Dedifferentiated amniotic fluid mesenchymal stem cell (primary cell): ENCODE measurements around the gene PIAS1.

Experiments
- DNase-seq: peaks from one replicate; pipeline ENCODE4 v3.0.0-alpha.2; 2016; ENCODE audit errors: extremely low spot score

PIAS1 gene

DNA sequence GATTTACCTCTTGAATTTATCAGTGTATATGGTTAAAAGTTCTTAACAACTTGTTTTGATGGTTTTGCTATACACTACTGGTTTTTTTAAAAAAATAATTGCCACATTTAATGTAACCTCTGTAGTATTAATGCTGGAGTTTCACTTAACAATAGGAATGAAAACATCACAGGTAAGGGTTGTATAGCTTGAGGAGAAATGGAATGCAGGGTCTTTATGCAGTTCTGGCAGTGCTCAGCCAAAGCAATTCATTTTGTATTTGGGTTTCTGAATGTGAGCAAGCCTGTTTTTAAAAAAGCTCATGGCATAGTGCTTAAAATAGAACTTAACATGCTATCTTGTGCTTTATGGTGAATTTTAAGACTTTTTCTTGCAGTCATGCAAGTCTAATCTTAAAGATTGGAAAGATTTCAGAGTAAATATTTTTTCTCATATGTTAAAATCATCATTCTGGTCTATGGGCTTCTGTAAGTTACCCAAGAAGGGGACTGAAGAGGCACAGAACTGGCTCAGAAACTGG, 8.9 kb downstream of the PIAS1 start:
- no peak for DNase-seq

DNA sequence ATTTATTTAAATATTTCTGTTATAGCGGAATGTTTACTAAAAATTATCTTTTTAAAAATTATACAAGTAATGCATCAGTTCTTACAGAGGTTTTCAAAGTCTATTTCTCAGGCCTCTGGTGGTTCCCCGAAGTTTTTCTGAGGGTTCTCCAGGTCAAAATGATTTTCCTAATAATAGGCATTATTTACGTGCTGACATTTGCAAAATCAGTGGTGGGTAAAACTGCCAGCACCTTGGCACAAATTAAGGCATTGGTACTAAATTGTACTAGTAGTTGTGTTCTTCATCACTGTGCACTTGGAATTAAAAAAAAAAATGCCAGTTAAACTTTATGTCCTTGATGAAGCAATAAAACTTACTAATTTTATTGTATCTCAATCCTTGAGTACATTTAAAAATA, 9.5 kb downstream of the PIAS1 start:
- DNase-seq = no peak

DNA sequence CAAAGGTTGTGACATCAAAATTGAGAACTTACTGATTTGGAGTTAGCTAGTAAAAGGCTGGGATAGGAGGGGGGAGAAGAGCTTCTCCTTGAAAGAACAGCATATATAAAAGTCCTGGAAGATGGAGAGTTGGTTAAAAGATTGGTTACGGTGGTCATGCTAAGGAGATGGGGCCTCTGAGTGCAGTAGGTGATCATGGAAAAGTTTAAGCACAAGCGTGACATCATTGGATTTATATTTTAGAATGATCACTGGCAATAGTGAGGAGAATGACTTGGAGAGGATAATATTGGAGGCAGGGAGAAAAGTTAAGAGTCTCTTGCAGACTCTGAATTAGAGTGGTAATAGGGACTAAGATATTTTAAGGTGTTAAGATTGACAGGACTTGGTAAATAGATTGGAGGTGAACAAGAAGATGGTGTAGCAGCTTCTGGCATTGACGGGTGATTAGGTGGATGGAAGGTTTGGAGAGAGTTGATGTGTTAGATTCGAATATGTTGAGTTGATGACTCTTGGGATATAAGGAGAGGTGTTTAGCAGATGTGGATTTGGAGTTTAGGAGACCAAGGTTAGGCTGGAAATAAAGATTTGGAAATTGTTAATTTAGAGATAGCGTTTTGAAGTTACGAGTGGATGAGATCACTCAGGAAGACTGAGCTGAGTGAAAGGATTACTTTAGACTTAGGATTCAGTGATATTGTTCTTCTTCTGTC, 19.6 kb downstream of the PIAS1 start:
- no peak for DNase-seq

DNA sequence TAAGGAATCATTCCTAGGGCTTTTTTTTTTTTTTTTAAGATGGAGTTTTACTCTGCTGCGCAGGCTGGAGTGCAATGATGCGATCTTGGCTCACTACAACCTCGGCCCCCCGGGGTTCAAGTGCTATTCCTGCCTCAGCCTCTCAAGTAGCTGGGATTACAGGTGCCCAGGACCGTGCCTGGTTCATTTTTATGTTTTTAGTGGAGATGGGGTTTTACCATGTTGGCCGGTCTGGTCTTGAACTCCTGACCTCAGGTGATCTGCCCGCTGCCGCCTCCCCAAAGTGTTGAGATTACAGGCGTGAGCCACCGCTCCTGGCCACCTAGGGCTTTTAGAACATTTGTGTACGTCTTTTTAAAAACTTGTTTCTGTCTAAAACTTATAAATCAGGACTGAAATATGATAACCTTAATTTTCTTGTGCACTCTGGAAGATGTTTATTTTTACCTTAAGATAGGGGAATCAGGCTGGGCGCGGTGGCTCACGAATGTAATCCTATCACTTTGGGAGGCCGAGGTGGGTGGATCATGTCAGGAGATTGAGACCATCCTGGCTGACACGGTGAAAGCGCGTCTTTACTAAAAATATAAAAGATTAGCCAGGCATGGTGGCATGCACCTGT, 21.8 kb downstream of the PIAS1 start:
- no peak for DNase-seq

DNA sequence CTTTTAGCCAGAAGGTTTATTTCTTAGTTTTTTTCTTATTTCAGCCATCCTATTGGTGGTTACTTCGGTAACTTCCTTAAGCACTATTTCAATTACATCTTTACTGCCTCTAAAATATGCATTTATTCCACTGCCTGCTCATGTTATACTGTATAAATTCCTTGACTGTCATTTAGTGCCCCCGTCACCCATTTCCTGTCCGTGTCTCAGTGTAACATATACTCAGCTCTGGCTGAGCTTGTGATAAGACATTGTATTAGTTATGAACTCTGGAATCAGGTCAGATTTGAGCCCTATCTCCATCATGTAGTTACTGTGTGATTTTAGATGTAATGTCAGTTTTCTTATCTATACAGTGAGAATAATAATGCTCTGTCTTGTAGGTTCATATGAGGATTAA, 24.2 kb downstream of the PIAS1 start:
- no peak for DNase-seq

DNA sequence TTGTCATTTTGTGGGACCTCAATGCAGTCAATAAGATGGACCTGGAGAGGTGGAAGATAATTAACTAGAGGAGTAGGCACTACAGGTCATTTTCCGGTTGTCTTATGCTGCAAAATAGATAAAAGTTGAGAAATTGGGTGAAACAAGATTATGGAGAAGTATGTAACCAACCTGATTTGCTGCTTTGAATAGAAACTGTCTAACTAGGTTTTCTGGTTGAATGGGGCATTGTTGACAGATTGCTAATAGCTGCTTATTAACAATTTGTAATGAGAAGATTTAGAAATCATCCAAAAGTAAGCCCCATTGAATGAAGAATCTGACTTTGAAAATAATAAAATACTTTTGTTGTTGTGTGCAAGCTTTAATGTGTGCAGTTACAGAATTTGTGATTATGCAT, 26.2 kb downstream of the PIAS1 start:
- no peak for DNase-seq

DNA sequence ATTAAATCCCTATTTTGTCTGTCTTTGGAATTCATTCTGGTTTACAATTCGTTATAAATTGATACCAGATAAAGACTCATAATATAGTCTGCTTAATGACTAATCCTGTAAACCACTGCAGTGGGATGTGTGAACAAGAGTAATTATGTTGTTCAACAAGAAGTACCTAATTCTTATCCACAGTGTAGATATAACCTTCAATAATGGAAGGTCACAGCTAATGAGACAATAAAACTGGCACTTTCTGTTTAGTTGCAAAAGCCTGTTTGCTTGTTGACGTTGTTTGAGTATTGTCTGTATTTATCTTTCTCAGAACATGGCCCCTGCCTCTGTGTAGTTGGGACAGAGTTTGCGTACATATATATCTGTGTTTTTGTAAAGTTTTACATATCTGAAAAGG, 26.7 kb downstream of the PIAS1 start:
- no peak for DNase-seq

DNA sequence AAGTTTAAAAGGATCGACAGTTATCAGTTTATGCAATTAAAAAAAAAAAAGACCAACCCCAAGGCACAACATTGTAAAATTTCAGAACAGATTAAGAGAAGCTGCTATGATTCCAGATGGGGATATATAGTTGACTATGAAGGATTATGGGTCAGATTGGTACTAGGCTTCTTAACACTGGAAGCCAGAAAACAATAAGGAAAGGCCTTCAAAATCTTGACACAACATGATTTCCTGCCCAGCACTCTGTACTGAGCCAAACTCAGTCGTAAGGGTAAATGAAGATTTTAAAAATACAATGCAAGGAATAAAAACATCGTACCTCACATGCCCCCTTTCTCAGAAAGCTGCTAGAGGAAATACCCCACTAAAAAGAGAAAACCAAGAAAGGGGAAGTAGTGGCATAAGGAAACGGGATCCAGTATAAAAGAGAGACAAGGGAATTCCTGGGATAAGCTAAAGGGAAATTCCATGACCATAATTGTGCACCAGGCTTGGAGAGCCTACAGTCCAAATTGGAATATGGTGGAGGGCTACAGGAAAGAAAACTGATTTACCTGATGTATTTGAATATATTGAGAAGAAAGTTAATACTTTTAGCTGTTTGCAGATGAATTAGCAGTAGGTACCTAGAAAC, 27.9 kb downstream of the PIAS1 start:
- DNase-seq = no peak

DNA sequence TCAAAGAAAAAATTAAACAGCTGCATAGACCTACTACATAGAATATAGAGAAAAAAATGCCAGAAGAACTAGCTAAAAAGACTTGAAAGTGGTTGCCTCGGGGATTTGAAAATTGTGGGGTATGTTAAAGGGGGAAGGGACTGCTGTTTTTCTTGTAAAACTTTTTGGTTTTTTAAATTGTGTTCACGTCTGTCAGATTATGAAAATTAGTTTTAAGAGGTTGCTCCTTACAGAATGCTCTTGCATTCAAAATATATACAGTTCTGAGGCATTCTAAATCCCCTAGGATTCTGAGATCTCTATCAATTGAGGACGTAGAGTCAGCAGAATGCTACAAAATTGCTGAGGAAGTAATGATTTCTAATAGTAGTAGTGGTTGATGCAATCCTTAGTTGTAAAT, 28.6 kb downstream of the PIAS1 start:
- DNase-seq = no peak

DNA sequence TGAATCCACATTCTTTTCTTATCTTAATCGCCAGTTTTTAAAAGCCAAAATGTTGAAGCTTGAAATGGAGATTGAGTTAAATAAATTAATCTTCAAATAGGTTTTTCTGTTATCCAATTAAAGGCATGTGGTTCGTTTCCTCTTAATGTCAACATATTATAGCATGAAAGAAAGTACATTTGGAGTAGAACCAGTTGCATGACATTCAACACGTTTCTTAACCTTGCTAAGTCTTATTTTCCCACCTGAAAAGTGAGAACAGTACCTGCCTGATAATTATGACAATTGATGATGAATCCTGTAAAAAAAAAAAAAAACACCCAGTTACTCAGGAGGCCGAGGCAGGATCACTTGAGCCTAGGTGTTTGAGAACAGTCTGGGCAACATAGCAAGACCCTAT, 29.3 kb downstream of the PIAS1 start:
- DNase-seq = no peak

DNA sequence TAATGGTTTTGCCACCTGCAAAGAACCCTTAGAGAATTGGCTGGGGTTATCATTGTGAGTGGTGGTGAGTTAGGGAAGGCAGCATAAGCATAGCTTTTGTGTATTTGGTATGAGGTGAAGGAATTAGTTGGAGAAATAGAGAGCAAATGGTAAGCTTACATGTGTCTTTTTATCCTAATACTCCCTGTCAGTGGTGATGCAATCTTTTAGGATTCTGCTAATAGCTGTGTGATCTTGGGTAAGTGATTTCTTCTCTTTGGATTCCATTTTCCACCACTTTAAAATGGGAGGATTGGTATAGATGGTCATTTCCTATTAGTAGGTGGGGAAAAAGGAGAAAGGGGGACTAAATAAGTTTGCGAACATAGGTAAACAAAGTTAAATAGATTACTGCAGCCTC, 30.9 kb downstream of the PIAS1 start:
- no peak for DNase-seq

DNA sequence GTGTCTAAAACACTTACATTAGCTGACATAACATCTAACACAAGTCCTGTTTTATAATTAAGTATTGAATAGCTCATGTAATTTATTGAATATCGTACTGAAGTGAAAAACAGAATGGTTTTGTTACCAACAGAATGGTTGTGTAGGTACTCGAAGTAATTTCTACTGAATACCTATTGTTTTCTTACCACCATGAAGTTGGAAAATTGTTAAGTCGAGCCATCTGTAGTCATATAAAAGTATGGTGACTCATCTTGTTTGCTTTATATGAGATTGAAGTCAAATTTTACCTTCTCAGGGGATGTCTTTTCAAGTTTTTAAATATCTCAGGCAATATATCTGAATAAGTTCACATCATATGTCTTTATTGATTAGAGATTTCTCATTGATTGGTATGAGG, 37.6 kb downstream of the PIAS1 start:
- no peak for DNase-seq

DNA sequence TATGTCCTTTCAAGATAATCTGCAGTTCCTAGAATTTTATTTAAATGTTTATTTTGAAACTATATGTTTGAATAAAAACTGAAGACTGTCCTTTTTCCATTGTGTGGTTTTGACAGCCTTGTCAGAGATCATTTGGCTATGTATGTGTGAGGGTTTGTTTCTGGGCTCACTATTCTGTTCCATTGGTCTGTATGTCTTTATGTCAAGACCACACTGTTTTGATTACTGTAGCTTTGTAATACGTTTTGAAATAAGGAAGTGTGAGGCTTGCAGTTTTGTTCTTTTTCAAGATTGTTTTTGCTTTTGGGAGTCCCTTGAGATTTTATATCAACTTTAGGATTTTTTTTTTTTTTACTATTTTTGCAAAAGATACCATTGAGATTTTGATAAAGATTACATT, 42.0 kb downstream of the PIAS1 start:
- no peak for DNase-seq

DNA sequence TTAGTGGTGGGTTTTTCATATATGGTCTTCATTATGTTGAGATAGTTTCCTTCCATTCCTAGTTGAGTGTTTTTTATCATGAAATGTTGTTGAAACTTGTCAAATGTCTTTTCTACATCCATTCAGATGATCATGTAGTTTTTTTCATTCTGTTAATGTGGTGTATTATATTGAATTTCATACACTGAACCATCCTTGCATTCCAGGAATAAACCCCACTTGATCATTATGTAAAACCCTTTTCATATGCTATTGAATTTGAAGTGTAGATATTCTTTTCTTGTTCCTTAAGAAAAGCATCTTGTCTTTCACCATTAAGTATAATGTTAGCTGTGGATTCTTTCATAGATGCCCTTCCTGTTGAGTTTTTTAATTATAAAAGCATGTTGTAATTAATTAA, 42.9 kb downstream of the PIAS1 start:
- no peak for DNase-seq

DNA sequence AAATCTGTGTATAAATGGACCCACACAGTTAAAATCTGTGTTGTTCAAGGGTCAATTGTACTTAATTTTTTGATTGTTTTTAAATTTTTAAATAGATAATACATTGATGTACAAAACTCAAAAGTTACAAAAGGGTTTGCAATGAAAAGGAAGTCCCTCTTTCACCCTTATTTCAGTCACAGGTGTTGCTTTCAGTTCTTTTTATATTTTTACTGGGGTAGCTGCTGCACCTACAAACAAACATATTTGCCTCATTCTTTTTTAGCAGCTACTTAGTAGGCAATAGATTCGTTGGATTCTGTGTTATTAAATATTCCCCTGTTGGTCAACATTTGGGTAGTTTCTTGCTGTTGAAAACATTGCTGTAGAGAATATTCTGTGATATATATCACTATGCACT, 44.4 kb downstream of the PIAS1 start:
- DNase-seq = no peak

DNA sequence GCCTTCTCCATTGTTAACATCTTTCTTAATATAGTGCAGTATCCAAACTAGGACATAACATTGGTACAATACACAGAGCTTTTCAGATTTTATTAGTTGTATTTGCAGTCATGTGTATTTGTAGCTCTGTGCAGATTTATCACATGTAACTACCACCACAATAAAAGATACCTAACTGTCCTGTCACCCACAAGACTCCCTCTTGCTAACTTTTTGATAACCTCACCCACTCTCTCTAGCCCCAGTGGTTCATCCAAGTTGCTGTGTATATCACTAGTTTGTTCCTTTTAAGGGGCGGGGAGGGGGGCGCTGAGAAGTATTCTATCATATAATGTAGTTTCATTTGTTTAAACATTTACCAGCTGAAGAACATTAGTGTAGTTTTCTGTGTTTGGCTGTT, 46.1 kb downstream of the PIAS1 start:
- no peak for DNase-seq

DNA sequence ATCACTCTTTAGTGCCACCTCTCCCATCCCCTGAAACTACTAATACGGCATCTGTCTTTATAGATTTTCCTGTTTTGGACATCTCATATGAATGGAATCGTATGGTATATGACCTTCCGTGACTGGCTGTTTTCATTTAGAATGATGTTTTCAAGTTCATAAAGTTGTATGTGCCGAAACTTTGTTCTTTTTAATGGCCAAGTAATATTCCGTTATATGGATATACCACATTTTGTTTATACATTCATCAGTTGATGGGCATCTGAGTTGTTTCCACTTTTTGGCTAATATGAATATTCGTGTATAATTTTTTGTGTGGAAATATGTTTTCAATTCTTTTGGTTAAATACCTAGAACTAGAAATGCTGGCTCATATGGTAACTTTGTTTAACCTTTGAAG, 49.5 kb downstream of the PIAS1 start:
- DNase-seq = no peak

DNA sequence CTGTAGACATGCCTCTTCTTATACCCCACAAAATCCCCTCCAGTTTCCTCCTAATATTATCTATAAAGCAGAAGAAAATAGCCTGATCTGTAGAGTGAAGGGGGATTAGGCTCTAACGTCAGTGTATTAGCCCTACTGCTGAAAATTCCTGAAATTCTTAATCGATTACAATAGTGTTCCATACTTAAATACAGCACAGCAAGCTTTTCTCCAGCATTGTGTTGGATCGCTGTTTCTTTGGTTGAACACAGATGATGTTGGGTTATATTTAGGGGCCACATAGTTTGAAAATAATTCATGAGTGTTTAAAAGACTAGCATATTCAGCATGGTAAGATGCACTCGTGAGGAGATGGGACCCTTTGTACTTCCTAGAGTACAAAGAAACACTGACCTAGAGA, 52.5 kb downstream of the PIAS1 start:
- no peak for DNase-seq

DNA sequence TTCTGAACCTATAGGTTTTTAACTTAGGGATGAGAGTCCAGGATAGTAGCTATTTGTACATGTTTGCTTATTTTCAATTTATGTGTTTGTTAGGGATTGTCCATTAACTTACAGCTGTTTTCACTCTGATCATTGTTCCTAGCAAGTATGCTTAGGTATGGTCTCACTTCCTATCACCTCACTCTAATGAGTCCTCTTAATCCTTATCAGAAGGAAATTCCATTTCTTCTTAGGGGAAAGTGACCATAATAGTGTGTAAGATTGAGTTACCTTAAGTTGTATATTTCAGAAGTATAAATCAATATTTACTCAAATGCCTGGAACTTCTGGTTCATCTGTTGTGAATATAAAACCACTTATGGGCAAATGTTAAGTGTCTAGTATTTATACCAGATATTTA, 53.0 kb downstream of the PIAS1 start:
- DNase-seq = no peak

DNA sequence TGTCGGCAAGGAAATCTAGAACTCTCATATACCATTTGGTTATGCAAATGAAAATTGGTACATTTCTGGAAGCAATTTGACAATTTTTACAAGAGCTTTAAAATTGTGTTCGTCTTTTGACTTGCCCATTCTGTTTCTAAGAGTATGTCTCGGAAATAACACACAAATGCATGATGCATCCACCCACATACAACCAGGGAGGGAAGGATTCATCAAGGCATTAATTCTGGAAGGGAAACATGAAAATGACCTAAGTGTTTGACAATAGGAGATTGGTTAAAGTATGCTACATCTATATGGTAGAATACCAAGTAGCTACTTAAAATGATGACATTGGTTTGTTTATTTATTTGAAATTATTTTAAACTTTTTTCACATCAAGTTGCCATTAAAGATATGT, 58.6 kb downstream of the PIAS1 start:
- no peak for DNase-seq

DNA sequence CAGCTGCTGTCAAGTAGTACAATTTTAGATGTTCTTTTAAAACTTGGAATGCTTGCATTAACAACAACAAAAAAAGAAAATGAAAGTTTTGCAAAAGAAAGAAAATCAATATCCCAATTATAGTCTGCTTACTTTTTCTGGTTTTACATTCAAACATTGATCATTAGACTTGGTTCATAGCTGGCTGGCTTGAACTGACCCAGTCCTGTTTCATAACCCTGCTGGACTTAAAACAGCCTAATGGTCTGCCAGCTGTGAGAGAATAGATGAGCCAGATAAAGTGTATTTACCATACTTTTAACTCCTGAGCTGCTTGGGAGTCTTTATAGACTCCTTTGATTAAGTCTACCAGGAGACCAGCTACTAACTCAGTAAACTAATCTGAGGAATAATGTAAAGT, 59.2 kb downstream of the PIAS1 start:
- no peak for DNase-seq

DNA sequence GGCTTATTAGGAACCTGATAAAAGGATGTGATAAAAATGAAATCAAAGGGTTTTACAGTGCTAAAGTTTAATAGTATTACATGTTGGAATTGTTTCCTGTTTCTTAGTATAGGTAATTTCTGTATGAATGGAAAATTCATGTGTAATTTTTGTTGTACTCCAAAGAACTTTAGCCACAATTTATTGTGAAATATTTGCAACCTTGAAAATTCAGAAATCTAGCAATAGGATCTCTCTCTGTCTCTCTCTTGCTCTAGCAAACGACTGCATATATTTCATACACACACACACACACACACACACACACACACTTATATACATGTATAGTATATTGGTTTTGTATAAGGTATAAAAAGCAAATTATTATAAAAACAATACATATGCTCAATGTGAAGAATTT, 59.6 kb downstream of the PIAS1 start:
- no peak for DNase-seq

DNA sequence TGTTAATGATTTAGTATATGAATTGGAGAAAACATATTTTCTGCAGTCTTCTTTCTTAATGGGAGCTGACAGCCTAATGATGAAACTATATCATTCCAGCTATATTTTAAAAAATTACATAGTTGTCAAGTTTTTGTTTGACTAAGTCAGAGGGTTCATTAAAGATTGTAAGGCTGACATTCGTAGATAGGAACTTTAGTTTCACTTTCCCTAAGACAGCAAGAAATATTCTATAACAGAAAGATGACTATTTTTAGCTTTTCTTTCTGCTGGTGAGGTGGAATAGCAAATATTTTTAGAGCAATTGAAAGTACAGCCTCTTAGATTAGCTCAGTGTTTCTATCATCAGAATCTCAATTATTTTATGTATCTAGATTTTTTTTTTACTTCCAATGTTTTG, 60.2 kb downstream of the PIAS1 start:
- peak; percentile 48 for DNase-seq
